ENCODE measurements around the gene CSTA. TPM values are rescaled to one million over a fixed set of nuclear protein-coding genes. Genes with fewer than 3 reads are reported as not detected.

Gene CSTA
- polyA plus RNA-seq, 3 donors, result 211 to 582 (median 515) TPM

- H3K36me3 Mint-ChIP-seq, result no peaks in the 10 kb centered on the region
- WGBS (ENCODE audit: insufficient coverage), result 96% methylated on average over 7 of the region's 12 CpGs
- H3K27me3 Mint-ChIP-seq (ENCODE audit: low read depth in 3 of 3), result no peaks in the 10 kb centered on the region
- no peaks in the 10 kb centered on the region for H4K20me1 ChIP-seq (ENCODE audit: insufficient read depth, low read length)
- no peaks in the 10 kb centered on the region for H3K9me3 ChIP-seq (replicated peaks in 1 of 2; ENCODE audit: control insufficient read depth in 1 of 2, insufficient read depth in 1 of 2, low read length in 2 of 2)
- TF ChIP-seq, protein P1, sequence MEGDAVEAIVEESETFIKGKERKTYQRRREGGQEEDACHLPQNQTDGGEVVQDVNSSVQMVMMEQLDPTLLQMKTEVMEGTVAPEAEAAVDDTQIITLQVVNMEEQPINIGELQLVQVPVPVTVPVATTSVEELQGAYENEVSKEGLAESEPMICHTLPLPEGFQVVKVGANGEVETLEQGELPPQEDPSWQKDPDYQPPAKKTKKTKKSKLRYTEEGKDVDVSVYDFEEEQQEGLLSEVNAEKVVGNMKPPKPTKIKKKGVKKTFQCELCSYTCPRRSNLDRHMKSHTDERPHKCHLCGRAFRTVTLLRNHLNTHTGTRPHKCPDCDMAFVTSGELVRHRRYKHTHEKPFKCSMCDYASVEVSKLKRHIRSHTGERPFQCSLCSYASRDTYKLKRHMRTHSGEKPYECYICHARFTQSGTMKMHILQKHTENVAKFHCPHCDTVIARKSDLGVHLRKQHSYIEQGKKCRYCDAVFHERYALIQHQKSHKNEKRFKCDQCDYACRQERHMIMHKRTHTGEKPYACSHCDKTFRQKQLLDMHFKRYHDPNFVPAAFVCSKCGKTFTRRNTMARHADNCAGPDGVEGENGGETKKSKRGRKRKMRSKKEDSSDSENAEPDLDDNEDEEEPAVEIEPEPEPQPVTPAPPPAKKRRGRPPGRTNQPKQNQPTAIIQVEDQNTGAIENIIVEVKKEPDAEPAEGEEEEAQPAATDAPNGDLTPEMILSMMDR (IDR thresholded peaks at IDR 0.05), result peak; percentile 83
- no peak overlapping the region for H3K27ac Mint-ChIP-seq
- H3K27me3 ChIP-seq (ENCODE audit: control insufficient read depth in 2 of 2, insufficient read depth in 2 of 2, low read length in 2 of 2), result no peaks in the 10 kb centered on the region
- H3K4me1 ChIP-seq (ENCODE audit: control insufficient read depth in 1 of 2, insufficient read depth in 2 of 2, low read length in 2 of 2), result peaks cover 20 to 41% of the 10 kb centered on the region in 2 donors
- no peaks in the 10 kb centered on the region for H3K79me2 ChIP-seq (ENCODE audit: insufficient read depth, low read length)
- H3K4me2 ChIP-seq (replicated peaks; ENCODE audit: extremely low read depth, low read length, poor library complexity, severe bottlenecking), result no peak overlapping the region
- no peak overlapping the region for H3K4me3 Mint-ChIP-seq
- H3K36me3 ChIP-seq (replicated peaks in 1 of 2; ENCODE audit: control insufficient read depth in 1 of 2, insufficient read depth in 2 of 2, low read length in 2 of 2), result no peaks in the 10 kb centered on the region
- no peak overlapping the region for H3K4me3 ChIP-seq (replicated peaks in 1 of 3; ENCODE audit: low read depth in 2 of 3, low read length in 3 of 3)
- H3K27ac ChIP-seq (ENCODE audit: low read depth in 1 of 2, low read length in 2 of 2), result no peak overlapping the region
- peaks cover 16% of the 10 kb centered on the region for H3K4me1 Mint-ChIP-seq
- H3K9ac ChIP-seq (ENCODE audit: insufficient read depth, low read length, poor library complexity, severe bottlenecking), result no peak overlapping the region
- intact Hi-C loops (cut with micrococcal nuclease), result loop anchor here (5.0 to 10.0 kb wide), 5 partner anchors 65 to 753 kb away; partner anchors contain the start of gene POLQ (in 1 of the 2)
- no peaks in the 10 kb centered on the region for H3K9me3 Mint-ChIP-seq
- DNase-seq, result peak; percentile 41 to 67 (median 54)
- no peak overlapping the region for H2AFZ ChIP-seq (ENCODE audit: insufficient read depth, low read depth, low read length, poor library complexity, severe bottlenecking)
These were observed 25.1 kb upstream of the CSTA start for GRCh38 chr3:122299872-122300460.

DNA sequence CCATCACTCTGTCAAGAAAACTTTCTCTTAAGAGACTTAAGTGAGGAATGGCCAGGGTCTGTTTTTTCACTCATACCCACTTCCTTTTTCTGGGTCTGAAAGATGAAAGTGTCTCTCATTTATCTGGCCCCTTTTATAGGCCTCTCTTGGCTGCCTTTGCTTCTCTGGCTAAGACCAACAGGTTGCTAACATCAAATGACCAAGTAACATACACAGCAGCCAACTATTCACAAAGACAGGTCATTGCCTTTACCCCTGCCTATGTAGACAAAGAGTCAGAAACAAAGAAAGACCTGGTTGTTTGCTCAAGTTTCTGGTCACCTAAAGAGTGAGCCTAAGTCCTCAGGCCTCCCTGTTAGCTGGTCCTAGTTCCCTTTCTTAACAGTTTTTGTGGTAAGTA, 24.0 kb upstream of the CSTA start:
- H3K36me3 ChIP-seq (replicated peaks in 1 of 2; ENCODE audit: control insufficient read depth in 1 of 2, insufficient read depth in 2 of 2, low read length in 2 of 2), result no peaks in the 10 kb centered on the region
- H3K4me3 ChIP-seq (replicated peaks in 1 of 3; ENCODE audit: low read depth in 2 of 3, low read length in 3 of 3), result no peak overlapping the region
- no peaks in the 10 kb centered on the region for H3K36me3 Mint-ChIP-seq
- H3K27me3 Mint-ChIP-seq (ENCODE audit: low read depth in 3 of 3), result no peaks in the 10 kb centered on the region
- H3K9me3 Mint-ChIP-seq, result no peaks in the 10 kb centered on the region
- peaks cover 9 to 35% of the 10 kb centered on the region in 2 donors for H3K4me1 ChIP-seq (ENCODE audit: control insufficient read depth in 1 of 2, insufficient read depth in 2 of 2, low read length in 2 of 2)
- H2AFZ ChIP-seq (ENCODE audit: insufficient read depth, low read depth, low read length, poor library complexity, severe bottlenecking), result peak overlapping the region; percentile 62
- TF ChIP-seq, protein P1 (IDR thresholded peaks at IDR 0.05), result no peak
- no peaks in the 10 kb centered on the region for H3K79me2 ChIP-seq (ENCODE audit: insufficient read depth, low read length)
- H4K20me1 ChIP-seq (ENCODE audit: insufficient read depth, low read length), result no peaks in the 10 kb centered on the region
- H3K4me3 Mint-ChIP-seq, result no peak overlapping the region
- no peak overlapping the region for H3K9ac ChIP-seq (ENCODE audit: insufficient read depth, low read length, poor library complexity, severe bottlenecking)
- peak overlapping the region in 2 of 7 donors; percentile 42 to 61 for H3K27ac Mint-ChIP-seq
- H3K9me3 ChIP-seq (replicated peaks in 1 of 2; ENCODE audit: control insufficient read depth in 1 of 2, insufficient read depth in 1 of 2, low read length in 2 of 2), result no peaks in the 10 kb centered on the region
- DNase-seq, result no peak
- H3K27me3 ChIP-seq (ENCODE audit: control insufficient read depth in 2 of 2, insufficient read depth in 2 of 2, low read length in 2 of 2), result no peaks in the 10 kb centered on the region
- H3K4me1 Mint-ChIP-seq, result peaks cover 21% of the 10 kb centered on the region
- intact Hi-C loops (cut with micrococcal nuclease), result loop anchor here in 1 of 2 donors (10.0 kb wide), 1 partner anchor 196 kb away; no protein-coding TSS in a partner anchor
- H3K4me2 ChIP-seq (replicated peaks; ENCODE audit: extremely low read depth, low read length, poor library complexity, severe bottlenecking), result no peak overlapping the region
- H3K27ac ChIP-seq (ENCODE audit: low read depth in 1 of 2, low read length in 2 of 2), result no peak overlapping the region

Measured in CD14-positive monocyte (primary cell).